DOHH2 (cell line): ENCODE data around the gene GMDS.

Experiments used
- H3F3A ChIP-seq: fragments of 200-600 bp; sonication (generic), shearing (Covaris generic); 2 replicates; pipeline ENCODE4 v1.6.0; 2016; ENCODE audit warnings: antibody characterized with exemption, mild to moderate bottlenecking; ENCODE audit not compliant: control insufficient read depth, insufficient read depth
- H3K27ac ChIP-seq: fragments of 200-600 bp; sonication (generic); 2 replicates; pipeline ENCODE4 v1.5.1; 2014; ENCODE audit warnings: low read depth, mild to moderate bottlenecking, low read length, moderate library complexity
- H3K27me3 ChIP-seq: fragments of 200-600 bp; sonication (generic); 2 replicates; pipeline ENCODE4 v1.6.1; 2014; ENCODE audit warnings: mild to moderate bottlenecking, low read length, mixed read lengths; ENCODE audit not compliant: control insufficient read depth
- H3K36me3 ChIP-seq: fragments of 200-600 bp; sonication (generic); 2 replicates; pipeline ENCODE4 v1.6.1; 2014; ENCODE audit warnings: mild to moderate bottlenecking, low read length, moderate library complexity, mixed read lengths; ENCODE audit not compliant: control insufficient read depth
- H3K4me1 ChIP-seq: fragments of 200-600 bp; sonication (generic); 2 replicates; pipeline ENCODE4 v1.6.1; 2014; ENCODE audit warnings: mild to moderate bottlenecking, low read length, mixed read lengths; ENCODE audit not compliant: control insufficient read depth
- H3K4me2 ChIP-seq: fragments of 200-600 bp; sonication (generic); 2 replicates; pipeline ENCODE4 v1.6.0; 2014; ENCODE audit warnings: mild to moderate bottlenecking, low read length, moderate library complexity
- H3K4me3 ChIP-seq: fragments of 200-600 bp; sonication (generic); 2 replicates; pipeline ENCODE4 v1.5.1; 2014; ENCODE audit warnings: mild to moderate bottlenecking, low read length, mixed read lengths
- H3K79me2 ChIP-seq: fragments of 200-600 bp; sonication (generic); 2 replicates; pipeline ENCODE4 v1.6.1; 2014; ENCODE audit warnings: mild to moderate bottlenecking, low read length, mixed read lengths; ENCODE audit not compliant: control insufficient read depth
- H3K9me2 ChIP-seq: fragments of 200-600 bp; sonication (generic); replicated peaks from 2 replicates; pipeline ENCODE4 v1.6.1; 2014; ENCODE audit warnings: mild to moderate bottlenecking, low read length, mixed read lengths; ENCODE audit not compliant: control insufficient read depth
- H3K9me3 ChIP-seq: fragments of 200-600 bp; sonication (generic); 2 replicates; pipeline ENCODE4 v1.6.1; 2014; ENCODE audit warnings: antibody characterized with exemption, low read length, mixed read lengths; ENCODE audit not compliant: control insufficient read depth, insufficient read depth
- H4K20me1 ChIP-seq: fragments of 200-600 bp; sonication (generic); 2 replicates; pipeline ENCODE4 v1.6.0; 2014; ENCODE audit warnings: low read depth, mild to moderate bottlenecking, antibody characterized with exemption, low read length, moderate library complexity; ENCODE audit not compliant: control insufficient read depth, insufficient read depth
- EZH2phosphoT487 ChIP-seq: fragments of 200-600 bp; sonication (generic); IDR thresholded peaks from 2 replicates; pipeline ENCODE4 v1.6.1; 2017; ENCODE audit warnings: borderline replicate concordance, mild to moderate bottlenecking, antibody characterized with exemption, low read length, moderate library complexity, mixed read lengths
- TF ChIP-seq, protein P1 (sequence below): fragments of 200-600 bp; sonication (generic); IDR thresholded peaks from one replicate; pipeline ENCODE4 v1.5.1; 2014; ENCODE audit warnings: antibody characterized with exemption, mild to moderate bottlenecking, low read depth, low read length; ENCODE audit not compliant: poor library complexity, severe bottlenecking

The GMDS gene

DNA sequence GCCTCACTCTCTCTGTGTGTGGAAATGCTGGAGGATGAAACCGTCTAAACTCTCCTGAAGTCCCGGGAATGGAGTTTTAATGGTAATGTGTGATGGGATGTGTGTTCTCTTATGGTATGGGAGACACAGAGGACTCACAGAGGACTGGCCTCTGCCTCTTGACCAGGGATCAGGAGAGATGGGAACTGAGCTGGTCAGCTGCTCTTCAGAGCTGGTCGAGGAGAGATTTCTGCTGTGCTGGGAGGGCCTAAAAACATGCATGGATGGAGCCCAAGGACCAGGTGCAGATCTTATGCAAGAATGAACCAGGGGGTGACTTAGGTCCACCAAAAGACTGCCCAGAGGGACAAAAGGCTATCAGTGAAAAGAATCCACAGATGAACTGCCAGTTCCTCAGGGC lies 27.3 kb upstream of the GMDS start:
- no peaks in the 10 kb centered on the region for H3K27me3 ChIP-seq
- no peaks in the 10 kb centered on the region for H3K4me1 ChIP-seq
- TF ChIP-seq EZH2phosphoT487, result no peak
- TF ChIP-seq, protein P1, sequence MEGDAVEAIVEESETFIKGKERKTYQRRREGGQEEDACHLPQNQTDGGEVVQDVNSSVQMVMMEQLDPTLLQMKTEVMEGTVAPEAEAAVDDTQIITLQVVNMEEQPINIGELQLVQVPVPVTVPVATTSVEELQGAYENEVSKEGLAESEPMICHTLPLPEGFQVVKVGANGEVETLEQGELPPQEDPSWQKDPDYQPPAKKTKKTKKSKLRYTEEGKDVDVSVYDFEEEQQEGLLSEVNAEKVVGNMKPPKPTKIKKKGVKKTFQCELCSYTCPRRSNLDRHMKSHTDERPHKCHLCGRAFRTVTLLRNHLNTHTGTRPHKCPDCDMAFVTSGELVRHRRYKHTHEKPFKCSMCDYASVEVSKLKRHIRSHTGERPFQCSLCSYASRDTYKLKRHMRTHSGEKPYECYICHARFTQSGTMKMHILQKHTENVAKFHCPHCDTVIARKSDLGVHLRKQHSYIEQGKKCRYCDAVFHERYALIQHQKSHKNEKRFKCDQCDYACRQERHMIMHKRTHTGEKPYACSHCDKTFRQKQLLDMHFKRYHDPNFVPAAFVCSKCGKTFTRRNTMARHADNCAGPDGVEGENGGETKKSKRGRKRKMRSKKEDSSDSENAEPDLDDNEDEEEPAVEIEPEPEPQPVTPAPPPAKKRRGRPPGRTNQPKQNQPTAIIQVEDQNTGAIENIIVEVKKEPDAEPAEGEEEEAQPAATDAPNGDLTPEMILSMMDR, result no peak
- no peaks in the 10 kb centered on the region for H3K36me3 ChIP-seq
- H3K27ac ChIP-seq, result no peak overlapping the region
- no peaks in the 10 kb centered on the region for H3K9me2 ChIP-seq
- H3K4me2 ChIP-seq, result no peak overlapping the region
- no peaks in the 10 kb centered on the region for H4K20me1 ChIP-seq
- no peaks in the 10 kb centered on the region for H3K79me2 ChIP-seq
- no peak overlapping the region for H3K4me3 ChIP-seq
- no peaks in the 10 kb centered on the region for H3F3A ChIP-seq
- no peaks in the 10 kb centered on the region for H3K9me3 ChIP-seq

- Histone ChIP-seq H3F3A (no peaks in the 10 kb centered on the region), H3K4me2 (no peak overlapping the region), H3K27me3 (no peaks in the 10 kb centered on the region), H3K4me3 (no peak overlapping the region), H3K79me2 (no peaks in the 10 kb centered on the region), H3K4me1 (no peaks in the 10 kb centered on the region), H3K27ac (no peak overlapping the region), H3K36me3 (no peaks in the 10 kb centered on the region), H3K9me3 (no peaks in the 10 kb centered on the region), H3K9me2 (no peaks in the 10 kb centered on the region), H4K20me1 (no peaks in the 10 kb centered on the region)
- no peak for TF ChIP-seq EZH2phosphoT487
These were observed 24.6 kb upstream of the GMDS start for GRCh38 chr6:2270054-2270453.

DNA sequence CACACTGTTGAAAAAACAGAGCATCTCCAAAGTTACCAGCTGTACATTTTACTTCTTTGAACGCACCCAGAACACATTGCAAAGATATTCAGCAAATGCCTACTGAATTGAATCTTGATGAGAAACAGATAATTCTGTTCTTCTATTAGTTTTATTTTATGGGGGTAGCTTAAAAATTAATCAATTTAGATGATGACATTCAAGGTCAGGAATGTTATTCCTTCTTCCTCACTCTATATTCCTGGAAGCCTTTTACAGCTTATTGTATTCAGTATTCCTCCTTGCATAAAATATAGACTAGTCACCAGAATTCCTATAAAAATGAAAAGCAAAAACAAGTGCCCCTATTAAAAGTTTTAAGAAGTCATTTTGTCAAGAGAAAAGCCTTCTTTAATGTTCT lies 21.4 kb upstream of the GMDS start:
- Histone ChIP-seq H3K79me2 (no peaks in the 10 kb centered on the region), H3K9me3 (no peaks in the 10 kb centered on the region), H3K4me1 (no peaks in the 10 kb centered on the region), H3K4me2 (no peak overlapping the region), H3K27ac (no peak overlapping the region), H3K4me3 (no peak overlapping the region), H3K27me3 (no peaks in the 10 kb centered on the region), H3K36me3 (no peaks in the 10 kb centered on the region), H3F3A (no peaks in the 10 kb centered on the region), H4K20me1 (no peaks in the 10 kb centered on the region), H3K9me2 (no peaks in the 10 kb centered on the region; the same call in 1 of the 2 replicates)
- TF ChIP-seq, protein P1, result no peak
- TF ChIP-seq EZH2phosphoT487, result no peak

DNA sequence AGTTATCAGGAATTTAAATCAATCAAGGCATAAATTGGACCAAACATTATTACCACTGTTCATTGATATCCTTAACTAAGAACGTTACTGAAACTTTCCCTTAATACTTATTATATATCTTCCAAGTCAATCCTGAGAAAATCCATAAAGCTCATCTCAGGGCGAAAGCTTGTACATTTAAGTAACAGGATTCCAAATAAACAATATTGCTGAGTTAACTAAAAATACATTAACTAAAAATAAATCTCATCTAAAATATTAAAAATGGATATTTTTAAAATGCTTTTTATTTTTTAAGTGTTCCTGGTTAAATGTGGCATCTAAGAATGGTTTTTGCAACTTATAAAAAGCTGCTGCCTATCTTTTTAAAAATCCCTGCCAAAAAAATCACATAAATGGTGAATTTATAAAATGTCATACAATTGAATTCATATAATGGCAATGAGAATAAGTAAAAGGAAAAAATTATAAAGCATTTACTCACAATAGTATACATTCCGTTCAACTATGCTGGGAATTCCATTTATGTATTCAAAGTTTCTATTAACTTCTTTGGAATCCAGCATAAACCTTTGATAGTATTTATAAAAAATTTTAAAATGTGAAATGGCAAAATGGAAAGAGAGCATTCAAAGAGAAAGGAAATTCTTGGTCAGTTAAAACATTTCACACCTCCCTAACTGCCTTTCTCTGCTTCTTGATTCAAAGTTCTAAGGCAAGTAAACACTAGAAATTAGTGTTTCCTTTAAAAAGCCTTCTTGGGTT lies 20.8 kb upstream of the GMDS start:
- no peak overlapping the region for H3K4me2 ChIP-seq
- no peaks in the 10 kb centered on the region for H3K9me3 ChIP-seq
- no peak overlapping the region for H3K27ac ChIP-seq
- no peaks in the 10 kb centered on the region for H3K79me2 ChIP-seq
- no peaks in the 10 kb centered on the region for H3K4me1 ChIP-seq
- TF ChIP-seq EZH2phosphoT487, result no peak
- TF ChIP-seq, protein P1, result no peak
- H3K9me2 ChIP-seq, result no peaks in the 10 kb centered on the region; the same call in 1 of the 2 replicates
- H3K4me3 ChIP-seq, result no peak overlapping the region
- no peaks in the 10 kb centered on the region for H4K20me1 ChIP-seq
- no peaks in the 10 kb centered on the region for H3F3A ChIP-seq
- no peaks in the 10 kb centered on the region for H3K27me3 ChIP-seq
- H3K36me3 ChIP-seq, result no peaks in the 10 kb centered on the region
